ENCODE measurements around the gene LMF1. TPM values are rescaled to one million over a fixed set of nuclear protein-coding genes. Genes with fewer than 3 reads are reported as not detected.

LMF1 gene
- total and polyA plus RNA-seq, 2 of the 13 experiments (the other 11 are each of a cell fraction or from before 2014, with no cell fraction given): 6.8 to 8.5 TPM

GRCh38 chr16:818592-818991 is 152.2 kb downstream of the LMF1 start:
- FAIRE-seq: peak; percentile 42
- ChIA-PET CTCF (ENCODE audit: low intra/inter-chr PET ratio, low total read pairs) (no interaction called here), POLR2A (no interaction called here)
- H3K4me2 ChIP-seq (ENCODE audit: low read depth, low read length): no peak overlapping the region
- H3K36me3 ChIP-seq (replicated peaks in 1 of 2; ENCODE audit: control insufficient read depth in 1 of 2, insufficient read depth in 2 of 2, low read length in 2 of 2): no peaks in the 10 kb centered on the region
- H3K79me2 ChIP-seq (ENCODE audit: insufficient read depth, low read length): no peaks in the 10 kb centered on the region
- peaks cover 22 to 73% of the 10 kb centered on the region in 2 experiments for H3K27me3 ChIP-seq (ENCODE audit: control insufficient read depth in 1 of 2, insufficient read depth in 2 of 2, low read length in 2 of 2)
- no peak for ATAC-seq
- DNase-seq (ENCODE audit: low spot score): no peak
- H3K9ac ChIP-seq (ENCODE audit: insufficient read depth, low read depth, low read length): no peak overlapping the region
- H3K9me3 ChIP-seq (ENCODE audit: low read length): 0 out of 2 replicates have a peak, but pooled peaks cover 5% of the 10 kb centered on the region
- no peak overlapping the region for H3K27ac ChIP-seq (ENCODE audit: extremely low read length, insufficient read depth, low read length)
- H3K4me1 ChIP-seq (ENCODE audit: insufficient read depth, low read length): no peaks in the 10 kb centered on the region
- H4K20me1 ChIP-seq (ENCODE audit: insufficient read depth, low read length): 0 out of 2 replicates have a peak, but pooled peaks cover 3% of the 10 kb centered on the region
- no peak overlapping the region for H2AFZ ChIP-seq (ENCODE audit: low read length)
- WGBS (ENCODE audit: low lambda C conversion rate): 2% methylated on average over 2 of the region's 2 CpGs
- no TSS peak for BruUV-seq (replicated peaks)
- intact Hi-C loops (cut with micrococcal nuclease; ENCODE audit: unreplicated experiment): no loop called here
- peak; percentile 87 for TF ChIP-seq CREB1 (IDR thresholded peaks at IDR 0.05)
- no peak for TF ChIP-seq CREB1 (CRISPR knock-in tag; IDR thresholded peaks at IDR 0.05)
- TF ChIP-seq ZKSCAN5 (CRISPR knock-in tag; IDR thresholded peaks at IDR 0.05): no peak
- in situ Hi-C loops (cut with HindIII; ENCODE audit: extremely low pct_ligation_motif_present, low pct_unique_long_range_greater_than_20kb): loop anchor here (25.0 kb wide), 1 partner anchor 394 kb away; no protein-coding TSS in a partner anchor
- no peak overlapping the region for H3K4me3 ChIP-seq (replicated peaks in 1 of 3; ENCODE audit: insufficient read depth in 1 of 3, low read depth in 2 of 3, low read length in 3 of 3)

- H3K4me1 ChIP-seq (ENCODE audit: insufficient read depth, low read length): no peaks in the 10 kb centered on the region
- DNase-seq (ENCODE audit: low spot score) (no peak), FAIRE-seq (no peak), ATAC-seq (no peak)
- 30% methylated on average over 8 of the region's 8 CpGs for WGBS (ENCODE audit: low lambda C conversion rate)
- H3K4me2 ChIP-seq (ENCODE audit: low read depth, low read length): no peak overlapping the region
- BruUV-seq (replicated peaks): no TSS peak
- no peak overlapping the region for H3K9ac ChIP-seq (ENCODE audit: insufficient read depth, low read depth, low read length)
- H3K36me3 ChIP-seq (replicated peaks in 1 of 2; ENCODE audit: control insufficient read depth in 1 of 2, insufficient read depth in 2 of 2, low read length in 2 of 2): no peaks in the 10 kb centered on the region
- ChIA-PET CTCF (ENCODE audit: low intra/inter-chr PET ratio, low total read pairs) (no interaction called here), POLR2A (no interaction called here)
- intact Hi-C loops (cut with micrococcal nuclease; ENCODE audit: unreplicated experiment) (no loop called here), in situ Hi-C loops (cut with HindIII; ENCODE audit: extremely low pct_ligation_motif_present, low pct_unique_long_range_greater_than_20kb) (loop anchor here (25.0 kb wide), 1 partner anchor 394 kb away; no protein-coding TSS in a partner anchor)
- H3K9me3 ChIP-seq (ENCODE audit: low read length): 0 out of 2 replicates have a peak, but pooled peaks cover 5% of the 10 kb centered on the region
- H3K79me2 ChIP-seq (ENCODE audit: insufficient read depth, low read length): no peaks in the 10 kb centered on the region
- H4K20me1 ChIP-seq (ENCODE audit: insufficient read depth, low read length): 0 out of 2 replicates have a peak, but pooled peaks cover 3% of the 10 kb centered on the region
- peaks cover 22 to 73% of the 10 kb centered on the region in 2 experiments for H3K27me3 ChIP-seq (ENCODE audit: control insufficient read depth in 1 of 2, insufficient read depth in 2 of 2, low read length in 2 of 2)
- no peak overlapping the region for H3K27ac ChIP-seq (ENCODE audit: extremely low read length, insufficient read depth, low read length)
- no peak for TF ChIP-seq GLI4 (CRISPR knock-in tag; IDR thresholded peaks at IDR 0.05; ENCODE audit: borderline replicate concordance)
- no peak for TF ChIP-seq ZNF766 (CRISPR knock-in tag; IDR thresholded peaks at IDR 0.05; ENCODE audit: borderline replicate concordance)
- TF ChIP-seq ARNT (IDR thresholded peaks at IDR 0.05): no peak
- TF ChIP-seq, protein P1, sequence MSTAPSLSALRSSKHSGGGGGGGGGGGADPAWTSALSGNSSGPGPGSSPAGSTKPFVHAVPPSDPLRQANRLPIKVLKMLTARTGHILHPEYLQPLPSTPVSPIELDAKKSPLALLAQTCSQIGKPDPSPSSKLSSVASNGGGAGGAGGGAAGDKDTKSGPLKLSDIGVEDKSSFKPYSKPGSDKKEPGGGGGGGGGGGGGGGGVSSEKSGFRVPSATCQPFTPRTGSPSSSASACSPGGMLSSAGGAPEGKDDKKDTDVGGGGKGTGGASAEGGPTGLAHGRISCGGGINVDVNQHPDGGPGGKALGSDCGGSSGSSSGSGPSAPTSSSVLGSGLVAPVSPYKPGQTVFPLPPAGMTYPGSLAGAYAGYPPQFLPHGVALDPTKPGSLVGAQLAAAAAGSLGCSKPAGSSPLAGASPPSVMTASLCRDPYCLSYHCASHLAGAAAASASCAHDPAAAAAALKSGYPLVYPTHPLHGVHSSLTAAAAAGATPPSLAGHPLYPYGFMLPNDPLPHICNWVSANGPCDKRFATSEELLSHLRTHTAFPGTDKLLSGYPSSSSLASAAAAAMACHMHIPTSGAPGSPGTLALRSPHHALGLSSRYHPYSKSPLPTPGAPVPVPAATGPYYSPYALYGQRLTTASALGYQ (CRISPR knock-in tag; IDR thresholded peaks at IDR 0.05): no peak
- no peak for TF ChIP-seq SMARCC2 (IDR thresholded peaks at IDR 0.05)
- TF ChIP-seq THAP9 (CRISPR knock-in tag; IDR thresholded peaks at IDR 0.05; ENCODE audit: borderline replicate concordance): no peak
- TF ChIP-seq SMAD3 (CRISPR knock-in tag; IDR thresholded peaks at IDR 0.05): no peak
- no peak for TF ChIP-seq ZMAT3 (CRISPR knock-in tag; conservative IDR thresholded peaks at IDR 0.05)
- TF ChIP-seq, protein P2, sequence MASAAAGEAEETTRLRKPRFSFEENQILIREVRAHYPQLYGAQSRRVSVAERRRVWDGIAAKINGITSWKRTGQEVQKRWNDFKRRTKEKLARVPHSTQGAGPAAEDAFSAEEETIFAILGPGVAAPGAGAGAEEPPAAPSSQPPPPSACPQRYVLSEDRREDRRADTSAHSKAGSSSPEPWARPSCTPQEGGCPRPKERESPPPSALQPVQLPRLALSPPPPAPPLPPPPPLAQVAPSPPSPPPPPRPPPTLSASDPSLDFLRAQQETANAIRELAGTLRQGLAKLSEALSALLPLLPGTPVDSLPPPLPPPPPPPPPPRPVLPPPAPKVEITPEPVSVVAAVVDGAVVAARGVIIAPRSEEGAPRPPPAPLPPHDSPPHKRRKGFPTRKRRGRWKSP (CRISPR knock-in tag; IDR thresholded peaks at IDR 0.05): no peak
- TF ChIP-seq ZNF563 (CRISPR knock-in tag; IDR thresholded peaks at IDR 0.05): no peak
- TF ChIP-seq ZMYM3 (CRISPR knock-in tag; IDR thresholded peaks at IDR 0.05): no peak
- no peak for TF ChIP-seq SIX4 (CRISPR knock-in tag; IDR thresholded peaks at IDR 0.05)
- H3K4me3 ChIP-seq (replicated peaks in 1 of 3; ENCODE audit: insufficient read depth in 1 of 3, low read depth in 2 of 3, low read length in 3 of 3): no peak overlapping the region
- H2AFZ ChIP-seq (ENCODE audit: low read length): no peak overlapping the region
Measured at GRCh38 chr16:818132-818531, 152.7 kb downstream of the LMF1 start.

All from HepG2 (cell line).